NCI-H446 (cell line): ENCODE results near the gene CTNNA1.
A peak's percentile ranks its signal among the peaks of the same experiment; 100 is the strongest.
"Not testable (repeated sequence)": the region's sequence is repeated elsewhere in the genome, so short reads cannot be mapped to it uniquely, and the experiment has no call there.

Source experiments
- DNase-seq, 2 experiments: peaks; one replicate each; lab custom pipeline; 2025; lab: John Stamatoyannopoulos, UW

The CTNNA1 gene

GRCh38 chr5:138725153-138725817 lies 27.9 kb upstream of the CTNNA1 start:
- DNase-seq: peak; percentile 58 to 85

- DNase-seq: peak in 1 of 2 experiments; percentile 16
These were observed 27.3 kb upstream of the CTNNA1 start for GRCh38 chr5:138725818-138726416.

- DNase-seq: no peak
These were observed 26.4 kb upstream of the CTNNA1 start for GRCh38 chr5:138726848-138727247.

GRCh38 chr5:138730496-138730895 lies 22.7 kb upstream of the CTNNA1 start:
- DNase-seq: not testable (repeated sequence)

GRCh38 chr5:138732466-138732865 lies 20.8 kb upstream of the CTNNA1 start:
- DNase-seq: no peak

GRCh38 chr5:138732933-138733332 lies 20.3 kb upstream of the CTNNA1 start:
- DNase-seq: no peak

- DNase-seq: no peak
These were observed 19.7 kb upstream of the CTNNA1 start for GRCh38 chr5:138733509-138733908.

- DNase-seq: no peak
These were observed 16.9 kb upstream of the CTNNA1 start for GRCh38 chr5:138736293-138736692.

- no peak for DNase-seq
These were observed 15.5 kb upstream of the CTNNA1 start for GRCh38 chr5:138737494-138738265.

- no peak for DNase-seq
These were observed 14.8 kb upstream of the CTNNA1 start for GRCh38 chr5:138738399-138738798.

- no peak for DNase-seq
These were observed 13.3 kb upstream of the CTNNA1 start for GRCh38 chr5:138739938-138740337.

- peak in 1 of 2 experiments; percentile 12 for DNase-seq
These were observed 9.7 kb upstream of the CTNNA1 start for GRCh38 chr5:138743484-138743883.

- DNase-seq: no peak
These were observed 8.0 kb upstream of the CTNNA1 start for GRCh38 chr5:138745268-138745667.

- no peak for DNase-seq
These were observed 4.6 kb upstream of the CTNNA1 start for GRCh38 chr5:138748630-138749081.

GRCh38 chr5:138751344-138751743 lies 1.9 kb upstream of the CTNNA1 start:
- not testable (repeated sequence) for DNase-seq

- peak in 1 of 2 experiments; percentile 16 for DNase-seq
These were observed 779 bp upstream of the CTNNA1 start for GRCh38 chr5:138752341-138752950.

GRCh38 chr5:138753794-138754698 lies 821 bp downstream of the CTNNA1 start:
- DNase-seq: peak; percentile 51 to 78

- DNase-seq: no peak
These were observed 1.5 kb downstream of the CTNNA1 start for GRCh38 chr5:138754699-138755057.

- no peak for DNase-seq
These were observed 2.0 kb downstream of the CTNNA1 start for GRCh38 chr5:138755084-138755748.

GRCh38 chr5:138757061-138757776 lies 4.0 kb downstream of the CTNNA1 start:
- DNase-seq: no peak
